BLaER1 treated with 17β-estradiol and CSF1 and Interleukin-3, amounts not matched to agents 10 nM and 100 nM (cell line): ENCODE results near the gene INSM1.

Experiments
- H3K27ac ChIP-seq, 11 experiments: shearing (Covaris generic); formaldehyde crosslinking; 2 replicates each; pipeline ENCODE4 v1.8.1; 2022
- H3K27me3 ChIP-seq, 11 experiments: shearing (Covaris generic); formaldehyde crosslinking; 2 replicates each; pipeline ENCODE4 v1.8.1; 2022
- H3K36me3 ChIP-seq, 11 experiments: shearing (Covaris generic); formaldehyde crosslinking; 2 replicates each; pipeline ENCODE4 v1.8.1; 2022
- H3K4me1 ChIP-seq, 10 experiments: shearing (Covaris generic); formaldehyde crosslinking; 2 replicates each; pipeline ENCODE4 v1.8.1; 2022
- H3K4me2 ChIP-seq, 11 experiments: shearing (Covaris generic); formaldehyde crosslinking; 2 replicates each; pipeline ENCODE4 v1.8.1; 2022
- H3K4me3 ChIP-seq, 10 experiments: shearing (Covaris generic); formaldehyde crosslinking; 2 replicates each; pipeline ENCODE4 v1.8.1; 2022
- H3K9ac ChIP-seq, 11 experiments: shearing (Covaris generic); formaldehyde crosslinking; 2 replicates each; pipeline ENCODE4 v1.8.1; 2022
- H3K9me3 ChIP-seq, 11 experiments: shearing (Covaris generic); formaldehyde crosslinking; replicated peaks in 1 of 11; 2 replicates each; pipeline ENCODE4 v1.8.1; 2022
- H4K20me1 ChIP-seq, 11 experiments: shearing (Covaris generic); formaldehyde crosslinking; 2 replicates each; pipeline ENCODE4 v1.8.1; 2022
- Cebpa-rat ChIP-seq, 11 experiments: shearing (Covaris generic); IDR thresholded peaks; 2 replicates each; pipeline ENCODE4 v1.8.1; 2022

INSM1 gene

GRCh38 chr20:20364593-20365479, 3.1 kb upstream of the INSM1 start:
- peaks cover 95 to 100% (median 100%) of the 10 kb centered on the region in 11 experiments for H3K27me3 ChIP-seq
- no peak for TF ChIP-seq Cebpa-rat (IDR thresholded peaks at IDR 0.05)
- no peaks in the 10 kb centered on the region for H3K36me3 ChIP-seq
- H3K4me2 ChIP-seq = peak overlapping the region; percentile 27 to 77 (median 54); a peak in 21 of 22 replicates
- no peak overlapping the region for H3K27ac ChIP-seq
- H3K4me3 ChIP-seq = peak overlapping the region in 8 of 10 experiments; percentile 4 to 42 (median 24); a peak in 9 of 20 replicates
- peaks cover 0 to 14% (median 6%) of the 10 kb centered on the region in 11 experiments; a peak in 10 of 22 replicates for H3K9me3 ChIP-seq
- no peak overlapping the region for H3K9ac ChIP-seq
- H4K20me1 ChIP-seq = peaks cover 0 to 65% (median 47%) of the 10 kb centered on the region in 11 experiments; a peak in 18 of 22 replicates
- peaks cover 25 to 39% (median 33%) of the 10 kb centered on the region in 10 experiments; a peak in 18 of 20 replicates for H3K4me1 ChIP-seq

GRCh38 chr20:20365480-20366161, 2.3 kb upstream of the INSM1 start:
- H4K20me1 ChIP-seq = peaks cover 0 to 73% (median 55%) of the 10 kb centered on the region in 11 experiments; a peak in 18 of 22 replicates
- no peak overlapping the region for H3K4me3 ChIP-seq
- H3K9me3 ChIP-seq = peaks cover 0 to 14% (median 6%) of the 10 kb centered on the region in 11 experiments; a peak in 10 of 22 replicates
- peaks cover 100% of the 10 kb centered on the region in 11 experiments for H3K27me3 ChIP-seq
- peaks cover 25 to 39% (median 33%) of the 10 kb centered on the region in 10 experiments; a peak in 18 of 20 replicates for H3K4me1 ChIP-seq
- H3K4me2 ChIP-seq = no peak overlapping the region
- no peak overlapping the region for H3K27ac ChIP-seq
- TF ChIP-seq Cebpa-rat (IDR thresholded peaks at IDR 0.05) = no peak
- no peaks in the 10 kb centered on the region for H3K36me3 ChIP-seq
- H3K9ac ChIP-seq = no peak overlapping the region

- Histone ChIP-seq H4K20me1 (peaks cover 0 to 82% (median 53%) of the 10 kb centered on the region in 11 experiments; a peak in 18 of 22 replicates), H3K9me3 (peaks cover 0 to 14% (median 6%) of the 10 kb centered on the region in 11 experiments; a peak in 10 of 22 replicates), H3K9ac (no peak overlapping the region), H3K27me3 (peaks cover 100% of the 10 kb centered on the region in 11 experiments), H3K4me1 (peaks cover 25 to 39% (median 33%) of the 10 kb centered on the region in 10 experiments; a peak in 18 of 20 replicates), H3K36me3 (no peaks in the 10 kb centered on the region), H3K4me3 (no peak overlapping the region), H3K27ac (no peak overlapping the region), H3K4me2 (0 out of 22 replicates have a peak overlapping the region, but pooled peaks of 1 of the 11 experiments have one; percentile 99)
- TF ChIP-seq Cebpa-rat (IDR thresholded peaks at IDR 0.05) = no peak
Observed at GRCh38 chr20:20366551-20366875, 1.4 kb upstream of the INSM1 start.

GRCh38 chr20:20366876-20367574, 879 bp upstream of the INSM1 start:
- peaks cover 0 to 82% (median 53%) of the 10 kb centered on the region in 11 experiments; a peak in 18 of 22 replicates for H4K20me1 ChIP-seq
- peak overlapping the region in 9 of 10 experiments; percentile 59 to 74 (median 64); a peak in 14 of 20 replicates for H3K4me3 ChIP-seq
- no peaks in the 10 kb centered on the region for H3K36me3 ChIP-seq
- peaks cover 25 to 39% (median 33%) of the 10 kb centered on the region in 10 experiments; a peak in 18 of 20 replicates for H3K4me1 ChIP-seq
- H3K9me3 ChIP-seq = peaks cover 0 to 14% (median 6%) of the 10 kb centered on the region in 11 experiments; a peak in 10 of 22 replicates
- no peak for TF ChIP-seq Cebpa-rat (IDR thresholded peaks at IDR 0.05)
- no peak overlapping the region for H3K27ac ChIP-seq
- H3K9ac ChIP-seq = no peak overlapping the region
- peak overlapping the region; percentile 96 to 99 (median 98); a peak in 19 of 22 replicates for H3K4me2 ChIP-seq
- H3K27me3 ChIP-seq = peaks cover 100% of the 10 kb centered on the region in 11 experiments

GRCh38 chr20:20368418-20369249, 730 bp downstream of the INSM1 start:
- Histone ChIP-seq H3K4me2 (peak overlapping the region; percentile 96 to 99 (median 98)), H3K36me3 (no peaks in the 10 kb centered on the region), H3K4me1 (peaks cover 25 to 37% (median 33%) of the 10 kb centered on the region in 10 experiments; a peak in 18 of 20 replicates), H3K4me3 (peak overlapping the region; percentile 57 to 74 (median 64)), H3K9me3 (peaks cover 0 to 14% (median 6%) of the 10 kb centered on the region in 11 experiments; a peak in 10 of 22 replicates), H4K20me1 (peaks cover 0 to 74% (median 50%) of the 10 kb centered on the region in 11 experiments; a peak in 18 of 22 replicates), H3K27me3 (peaks cover 100% of the 10 kb centered on the region in 11 experiments), H3K9ac (peak overlapping the region in 9 of 11 experiments; percentile 25 to 59 (median 41); a peak in 10 of 22 replicates), H3K27ac (no peak overlapping the region)
- no peak for TF ChIP-seq Cebpa-rat (IDR thresholded peaks at IDR 0.05)

- H3K9ac ChIP-seq = peak overlapping the region in 1 of 11 experiments; percentile 41; a peak in 1 of 22 replicates
- peak overlapping the region; percentile 57 to 74 (median 64) for H3K4me3 ChIP-seq
- peaks cover 0 to 66% (median 42%) of the 10 kb centered on the region in 11 experiments; a peak in 18 of 22 replicates for H4K20me1 ChIP-seq
- peaks cover 100% of the 10 kb centered on the region in 11 experiments for H3K27me3 ChIP-seq
- H3K36me3 ChIP-seq = no peaks in the 10 kb centered on the region
- H3K27ac ChIP-seq = no peak overlapping the region
- peak overlapping the region; percentile 96 to 99 (median 98) for H3K4me2 ChIP-seq
- H3K9me3 ChIP-seq = peaks cover 0 to 14% (median 6%) of the 10 kb centered on the region in 11 experiments; a peak in 10 of 22 replicates
- H3K4me1 ChIP-seq = peaks cover 19 to 29% (median 25%) of the 10 kb centered on the region in 10 experiments; a peak in 18 of 20 replicates
- TF ChIP-seq Cebpa-rat (IDR thresholded peaks at IDR 0.05) = no peak
Observed at GRCh38 chr20:20369250-20370093, 1.6 kb downstream of the INSM1 start.
